ENCODE data around the gene PALB2. TPM values are rescaled to one million over a fixed set of nuclear protein-coding genes. Genes with fewer than 3 reads are reported as not detected.

Gene PALB2
- total and polyA plus RNA-seq, 10 of the 15 experiments (the other 5 are each of a cell fraction or from before 2014, with no cell fraction given) = 9.2 to 24.6 (median 17.6) TPM

DNA sequence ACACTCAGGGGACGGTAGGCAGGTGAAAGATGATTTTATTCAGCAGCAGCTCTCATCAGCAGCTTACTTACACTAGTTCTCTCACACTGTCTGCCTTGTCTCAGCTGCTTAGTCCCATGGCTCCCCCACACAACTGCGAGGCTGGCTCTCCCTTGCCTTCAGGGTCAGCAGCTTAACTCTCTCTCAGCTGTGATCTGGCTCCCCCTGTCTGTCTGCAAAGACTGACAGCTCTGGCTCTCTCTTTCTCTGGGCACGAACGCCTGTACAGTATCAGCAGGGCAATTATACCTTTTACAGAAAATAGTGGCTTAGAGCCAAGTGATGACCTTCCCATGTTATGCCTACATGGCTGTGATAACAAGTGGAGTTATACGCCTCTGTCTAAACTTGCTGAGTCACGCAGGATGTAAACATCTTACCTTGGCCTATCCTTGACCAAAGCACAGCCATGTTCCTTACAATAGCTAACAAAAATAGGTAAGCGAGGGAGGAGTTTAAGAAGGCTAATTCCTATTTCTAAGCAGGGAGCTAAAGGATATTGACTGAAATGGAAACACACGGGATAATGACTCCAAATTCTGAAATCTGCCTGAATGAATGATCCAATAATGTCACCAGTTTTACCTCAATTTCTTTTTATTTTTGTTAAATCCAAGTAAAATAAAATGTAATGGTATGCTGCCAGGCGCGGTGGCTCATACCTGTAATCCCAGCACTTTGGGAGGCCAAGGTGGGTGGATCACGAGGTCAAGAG is 43.9 kb downstream of the PALB2 start (continued):
- TF ChIP-seq, protein P1, sequence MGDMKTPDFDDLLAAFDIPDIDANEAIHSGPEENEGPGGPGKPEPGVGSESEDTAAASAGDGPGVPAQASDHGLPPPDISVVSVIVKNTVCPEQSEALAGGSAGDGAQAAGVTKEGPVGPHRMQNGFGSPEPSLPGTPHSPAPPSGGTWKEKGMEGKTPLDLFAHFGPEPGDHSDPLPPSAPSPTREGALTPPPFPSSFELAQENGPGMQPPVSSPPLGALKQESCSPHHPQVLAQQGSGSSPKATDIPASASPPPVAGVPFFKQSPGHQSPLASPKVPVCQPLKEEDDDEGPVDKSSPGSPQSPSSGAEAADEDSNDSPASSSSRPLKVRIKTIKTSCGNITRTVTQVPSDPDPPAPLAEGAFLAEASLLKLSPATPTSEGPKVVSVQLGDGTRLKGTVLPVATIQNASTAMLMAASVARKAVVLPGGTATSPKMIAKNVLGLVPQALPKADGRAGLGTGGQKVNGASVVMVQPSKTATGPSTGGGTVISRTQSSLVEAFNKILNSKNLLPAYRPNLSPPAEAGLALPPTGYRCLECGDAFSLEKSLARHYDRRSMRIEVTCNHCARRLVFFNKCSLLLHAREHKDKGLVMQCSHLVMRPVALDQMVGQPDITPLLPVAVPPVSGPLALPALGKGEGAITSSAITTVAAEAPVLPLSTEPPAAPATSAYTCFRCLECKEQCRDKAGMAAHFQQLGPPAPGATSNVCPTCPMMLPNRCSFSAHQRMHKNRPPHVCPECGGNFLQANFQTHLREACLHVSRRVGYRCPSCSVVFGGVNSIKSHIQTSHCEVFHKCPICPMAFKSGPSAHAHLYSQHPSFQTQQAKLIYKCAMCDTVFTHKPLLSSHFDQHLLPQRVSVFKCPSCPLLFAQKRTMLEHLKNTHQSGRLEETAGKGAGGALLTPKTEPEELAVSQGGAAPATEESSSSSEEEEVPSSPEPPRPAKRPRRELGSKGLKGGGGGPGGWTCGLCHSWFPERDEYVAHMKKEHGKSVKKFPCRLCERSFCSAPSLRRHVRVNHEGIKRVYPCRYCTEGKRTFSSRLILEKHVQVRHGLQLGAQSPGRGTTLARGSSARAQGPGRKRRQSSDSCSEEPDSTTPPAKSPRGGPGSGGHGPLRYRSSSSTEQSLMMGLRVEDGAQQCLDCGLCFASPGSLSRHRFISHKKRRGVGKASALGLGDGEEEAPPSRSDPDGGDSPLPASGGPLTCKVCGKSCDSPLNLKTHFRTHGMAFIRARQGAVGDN (IDR thresholded peaks at IDR 0.05) = peak; percentile 46; the same call in 1 of the 2 replicates
- TF ChIP-seq REST (IDR thresholded peaks at IDR 0.05; ENCODE audit: low read depth, low read length) (no peak), CTCF (IDR thresholded peaks at IDR 0.05 in 2 of 3, conservative IDR thresholded peaks at IDR 0.05 in 1 of 3; ENCODE audit: control insufficient read depth in 2 of 3, extremely low read depth in 1 of 3, insufficient read depth in 1 of 3, low read depth in 3 of 3, low read length in 3 of 3) (peak; percentile 26 to 60 (median 48); a peak in 5 of 6 replicates), NFYB (IDR thresholded peaks at IDR 0.05; ENCODE audit: insufficient read depth, low read depth, low read length) (no peak), PKNOX1 (IDR thresholded peaks at IDR 0.05) (peak; percentile 78), FOXM1 (IDR thresholded peaks at IDR 0.05; ENCODE audit: low read depth, low read length) (no peak), ATF3 (IDR thresholded peaks at IDR 0.05; ENCODE audit: borderline replicate concordance, extremely low read depth, low read depth, low read length) (no peak), RFX5 (IDR thresholded peaks at IDR 0.05; ENCODE audit: low read depth, low read length) (no peak), ZNF207 (IDR thresholded peaks at IDR 0.05; ENCODE audit: borderline replicate concordance) (no peak), RAD21 (IDR thresholded peaks at IDR 0.05; ENCODE audit: insufficient read depth, low read depth, low read length) (peak; percentile 40; the same call in 1 of the 2 replicates), SMC3 (IDR thresholded peaks at IDR 0.05; ENCODE audit: borderline replicate concordance, low read length) (no peak), GATAD2B (conservative IDR thresholded peaks at IDR 0.05; ENCODE audit: low read depth) (no peak)
- TF ChIP-seq, protein P2, sequence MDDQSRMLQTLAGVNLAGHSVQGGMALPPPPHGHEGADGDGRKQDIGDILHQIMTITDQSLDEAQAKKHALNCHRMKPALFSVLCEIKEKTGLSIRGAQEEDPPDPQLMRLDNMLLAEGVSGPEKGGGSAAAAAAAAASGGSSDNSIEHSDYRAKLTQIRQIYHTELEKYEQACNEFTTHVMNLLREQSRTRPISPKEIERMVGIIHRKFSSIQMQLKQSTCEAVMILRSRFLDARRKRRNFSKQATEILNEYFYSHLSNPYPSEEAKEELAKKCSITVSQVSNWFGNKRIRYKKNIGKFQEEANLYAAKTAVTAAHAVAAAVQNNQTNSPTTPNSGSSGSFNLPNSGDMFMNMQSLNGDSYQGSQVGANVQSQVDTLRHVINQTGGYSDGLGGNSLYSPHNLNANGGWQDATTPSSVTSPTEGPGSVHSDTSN (IDR thresholded peaks at IDR 0.05; ENCODE audit: insufficient replicate concordance, low read depth, low read length) = peak; percentile 68
